GM19099 (cell line): Measurements from ENCODE around the gene LTBR.

Source experiments
- POLR2A ChIP-seq: IDR thresholded peaks from 3 replicates; pipeline ENCODE4 v1.6.1; 2011; ENCODE audit warnings: low read depth; ENCODE audit not compliant: insufficient read length; ENCODE audit errors: extremely low read depth

LTBR gene

GRCh38 chr12:6360080-6360571 lies 23.8 kb upstream of the LTBR start:
- no peak for TF ChIP-seq POLR2A

GRCh38 chr12:6360578-6361490 lies 23.1 kb upstream of the LTBR start:
- TF ChIP-seq POLR2A: no peak

- no peak for TF ChIP-seq POLR2A
Measured at GRCh38 chr12:6361834-6362233, 22.1 kb upstream of the LTBR start.

DNA sequence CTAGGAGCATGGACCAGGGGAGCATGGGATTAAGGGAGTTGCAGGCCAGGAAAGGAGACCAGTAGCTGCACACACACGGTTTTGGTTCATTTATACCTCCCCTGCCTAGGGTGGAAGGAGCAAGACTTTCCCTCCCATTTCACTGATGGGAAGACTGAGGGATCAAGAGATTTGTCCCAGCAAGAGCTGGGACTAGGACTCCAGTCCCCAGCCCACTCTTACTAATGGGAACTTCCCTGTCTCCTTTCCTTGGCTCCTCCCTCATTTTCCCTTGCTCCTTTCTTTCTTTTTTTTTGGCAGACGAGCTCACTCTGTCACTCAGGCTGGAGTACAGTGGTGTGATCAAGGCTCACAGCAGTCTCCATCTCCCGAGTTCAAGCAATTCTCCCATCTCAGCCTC lies 21.6 kb upstream of the LTBR start:
- TF ChIP-seq POLR2A: no peak

GRCh38 chr12:6363010-6363329 lies 21.0 kb upstream of the LTBR start:
- TF ChIP-seq POLR2A: no peak

DNA sequence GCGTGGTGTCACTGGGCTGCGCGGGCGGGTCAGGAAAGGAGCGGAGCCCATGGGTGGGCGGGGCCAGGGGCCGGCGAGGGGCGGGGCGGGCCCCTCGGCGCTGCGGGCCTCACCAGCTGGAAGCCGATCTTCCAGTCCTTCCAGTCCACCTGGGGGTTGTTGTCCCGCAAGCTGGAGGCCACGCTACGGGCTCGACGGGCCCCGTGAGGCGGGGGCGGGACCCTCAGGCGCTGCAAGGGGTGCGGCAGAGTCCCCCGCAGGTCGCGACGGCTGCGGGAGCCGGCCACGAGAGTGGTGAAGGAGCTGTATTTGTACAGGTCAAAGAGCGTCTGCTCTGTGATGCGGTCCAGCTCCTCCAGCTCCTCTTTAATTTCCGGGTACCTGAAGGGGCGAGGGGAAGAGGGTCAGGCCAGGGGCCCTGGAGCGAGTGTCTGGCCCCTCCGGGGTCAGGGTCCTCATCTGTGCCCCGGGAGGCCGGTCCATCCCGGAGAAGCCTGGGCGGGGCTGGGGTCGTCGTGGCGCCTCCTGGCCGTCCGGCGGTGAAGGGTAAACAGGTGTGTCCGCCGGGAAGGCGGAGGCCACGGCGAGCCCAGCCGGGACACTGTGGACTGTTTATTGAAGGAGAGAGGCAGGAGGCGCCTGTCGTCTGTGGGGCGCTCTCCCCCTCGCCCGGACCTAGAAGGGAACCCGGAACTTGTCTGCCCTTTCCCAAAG lies 20.5 kb upstream of the LTBR start:
- peak; percentile 22 for TF ChIP-seq POLR2A

GRCh38 chr12:6364044-6364374 lies 20.0 kb upstream of the LTBR start:
- no peak for TF ChIP-seq POLR2A

GRCh38 chr12:6367065-6367968 lies 16.6 kb upstream of the LTBR start:
- TF ChIP-seq POLR2A: no peak

DNA sequence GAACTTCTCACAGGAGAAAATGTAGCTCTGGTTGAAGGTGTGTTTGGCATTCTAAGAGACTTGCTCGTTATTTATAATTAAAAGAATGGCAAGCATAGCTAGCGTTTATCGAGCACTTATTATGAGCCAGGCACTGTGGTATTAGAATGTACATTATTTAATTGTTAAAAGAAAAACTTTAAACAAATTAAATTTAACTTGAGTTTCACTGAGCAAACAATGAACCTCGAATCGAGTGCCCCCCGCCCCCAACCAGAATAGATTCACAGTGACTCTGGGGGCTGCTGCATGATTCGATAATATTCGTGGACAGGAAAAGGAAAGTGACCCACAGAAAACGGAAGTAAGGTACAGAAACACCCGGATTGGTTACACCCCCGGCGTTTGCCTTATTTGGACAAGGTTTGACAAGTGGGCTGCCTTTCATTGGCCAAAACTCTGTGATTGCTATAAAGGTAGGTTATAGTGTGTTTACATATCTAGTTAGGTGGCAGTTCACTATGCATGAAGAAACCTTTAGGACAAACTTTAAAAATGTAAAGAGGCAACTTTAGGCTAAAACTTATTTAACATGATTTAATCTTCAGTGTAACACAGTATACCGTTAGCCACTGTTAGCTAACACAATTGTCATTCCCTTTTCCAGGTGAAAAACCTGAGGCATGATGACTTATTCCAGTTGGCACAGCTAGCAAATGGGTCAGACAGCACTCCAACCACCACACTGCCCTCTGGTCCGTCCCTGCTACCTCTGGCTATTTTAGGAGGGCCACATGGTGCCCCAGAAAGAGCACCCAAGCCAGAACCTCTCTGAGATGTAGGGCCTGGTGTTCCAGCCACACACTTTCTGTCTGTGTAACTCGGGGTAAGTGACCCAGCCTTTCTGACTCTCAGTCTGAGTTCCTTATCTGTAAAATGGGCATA lies 15.7 kb upstream of the LTBR start:
- no peak for TF ChIP-seq POLR2A

DNA sequence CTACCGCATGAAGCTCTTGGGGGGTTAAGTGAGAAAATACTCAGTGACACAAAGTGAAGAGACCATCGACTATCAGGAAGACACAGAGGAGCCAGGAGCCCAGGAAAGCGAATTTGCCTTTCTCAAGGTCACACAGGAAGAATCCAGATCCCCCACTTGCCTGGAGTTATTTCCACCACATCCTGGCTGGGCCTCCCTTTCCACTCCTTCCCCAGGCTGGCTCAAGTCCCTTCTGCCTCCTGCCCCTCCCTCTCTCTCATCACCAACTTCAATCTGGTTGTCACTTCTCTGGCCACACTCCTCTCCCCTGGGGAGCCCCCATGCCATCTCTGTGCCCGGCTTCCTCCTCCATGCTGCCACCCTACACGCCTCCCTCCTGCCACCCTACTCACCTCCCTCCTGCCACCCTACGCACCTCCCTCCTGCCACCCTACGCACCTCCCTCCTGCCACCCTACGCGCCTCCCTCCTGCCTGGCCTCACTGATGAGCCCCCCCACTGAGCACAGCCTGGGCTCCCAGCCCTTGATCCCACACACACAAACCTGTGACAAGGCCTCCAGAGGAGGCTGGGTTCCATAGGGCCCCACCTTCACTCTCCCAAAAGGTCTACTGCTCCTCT lies 14.9 kb upstream of the LTBR start:
- no peak for TF ChIP-seq POLR2A

DNA sequence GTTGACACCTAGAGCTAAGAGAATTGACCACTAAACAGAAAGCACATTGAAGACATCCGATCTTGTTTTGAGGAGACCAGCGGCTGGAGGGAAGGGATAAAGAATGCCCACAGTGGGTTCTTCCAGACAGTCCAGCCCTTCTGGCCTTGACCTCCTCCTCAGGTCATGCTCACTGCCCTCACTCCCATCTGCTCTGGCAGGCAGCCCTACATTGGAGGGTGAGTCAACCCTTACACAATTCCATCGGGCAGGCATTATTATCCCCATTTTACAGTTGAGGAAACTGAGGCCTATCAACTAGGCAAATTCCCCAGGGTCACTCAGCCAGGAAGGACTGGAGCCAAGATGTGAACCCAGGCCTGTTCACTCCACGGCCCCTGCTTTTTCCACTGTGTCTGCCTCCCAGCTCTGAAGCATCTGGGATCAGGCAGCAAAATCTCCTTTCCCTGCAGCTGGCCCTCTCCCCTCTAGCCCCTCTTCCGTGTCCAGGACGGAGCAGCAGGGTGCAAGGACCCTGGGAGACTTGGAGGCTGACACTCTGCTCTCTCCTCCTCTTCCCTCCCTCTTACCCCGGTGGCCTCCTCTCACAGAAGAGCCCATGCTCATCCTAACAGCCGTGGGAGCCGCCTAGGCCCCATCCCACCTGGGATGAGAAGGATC lies 13.9 kb upstream of the LTBR start:
- TF ChIP-seq POLR2A: no peak

DNA sequence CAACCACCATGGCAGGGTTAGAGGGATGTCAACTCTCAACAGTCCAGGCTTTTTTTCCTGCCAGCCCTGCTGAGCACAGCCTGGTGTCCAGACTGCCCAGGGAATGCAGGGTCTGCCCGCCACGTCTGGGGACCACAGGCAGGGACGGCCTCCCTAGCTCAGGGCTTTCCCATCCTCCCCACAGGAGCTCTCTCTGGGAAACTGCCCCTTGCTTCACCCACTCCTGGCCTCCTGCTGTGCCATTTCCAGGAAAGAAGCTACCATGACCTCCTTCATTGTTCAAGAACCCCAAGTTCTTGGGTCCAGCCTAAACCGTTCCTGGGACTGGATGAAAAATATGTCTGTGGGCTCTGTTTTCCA lies 13.4 kb upstream of the LTBR start:
- no peak for TF ChIP-seq POLR2A

GRCh38 chr12:6370994-6371754 lies 12.8 kb upstream of the LTBR start:
- no peak for TF ChIP-seq POLR2A

- no peak for TF ChIP-seq POLR2A
Measured at GRCh38 chr12:6372403-6373003, 11.5 kb upstream of the LTBR start.
